PFSK-1 (cell line): ENCODE data around the gene MFN2.

Source experiments
- FOXP2 ChIP-seq: optimal IDR thresholded peaks from 2 replicates; pipeline ENCODE3; 2011; ENCODE audit warnings: borderline replicate concordance, control low read depth, inconsistent platforms; ENCODE audit not compliant: insufficient read depth; ENCODE audit errors: extremely low read length, extremely low read depth
- POLR2AphosphoS5 ChIP-seq: IDR thresholded peaks from 2 replicates; pipeline ENCODE4 v1.6.1; 2012; ENCODE audit warnings: low read depth, mild to moderate bottlenecking, control low read depth, low read length, moderate library complexity
- REST ChIP-seq, 2 experiments: IDR thresholded peaks; 2 replicates each; pipeline versions ENCODE4 v1.6.1 to v1.8.0; 2011 to 2012; ENCODE audit warnings: low read depth in 2 of 2, low read length in 2 of 2, control low read depth in 1 of 2, inconsistent platforms in 1 of 2, mild to moderate bottlenecking in 1 of 2, moderate library complexity in 1 of 2; ENCODE audit not compliant: insufficient read depth in 1 of 2
- SIN3A ChIP-seq: IDR thresholded peaks from 2 replicates; pipeline ENCODE4 v1.6.1; 2012; ENCODE audit warnings: mild to moderate bottlenecking, low read length, moderate library complexity, borderline replicate concordance; ENCODE audit not compliant: insufficient read depth
- TAF1 ChIP-seq: IDR thresholded peaks from 2 replicates; pipeline ENCODE4 v1.6.1; 2012; ENCODE audit warnings: low read length, control low read depth, borderline replicate concordance; ENCODE audit not compliant: insufficient read depth

Gene MFN2

GRCh38 chr1:12035312-12035711 is 55.1 kb downstream of the MFN2 start:
- TF ChIP-seq FOXP2 (no peak), TAF1 (no peak), SIN3A (no peak), REST (IDR thresholded peaks at IDR 0.05; ENCODE audit: insufficient read depth in 1 of 2, low read depth in 2 of 2, low read length in 2 of 2) (no peak), POLR2AphosphoS5 (no peak)

GRCh38 chr1:12037486-12038355 is 57.5 kb downstream of the MFN2 start:
- TF ChIP-seq REST (IDR thresholded peaks at IDR 0.05; ENCODE audit: insufficient read depth in 1 of 2, low read depth in 2 of 2, low read length in 2 of 2), result no peak
- TF ChIP-seq FOXP2, result no peak
- no peak for TF ChIP-seq POLR2AphosphoS5
- no peak for TF ChIP-seq SIN3A
- TF ChIP-seq TAF1, result no peak

- TF ChIP-seq TAF1, result no peak
- TF ChIP-seq FOXP2, result no peak
- no peak for TF ChIP-seq SIN3A
- TF ChIP-seq POLR2AphosphoS5, result no peak
- TF ChIP-seq REST (IDR thresholded peaks at IDR 0.05; ENCODE audit: insufficient read depth in 1 of 2, low read depth in 2 of 2, low read length in 2 of 2), result no peak
Observed at GRCh38 chr1:12038356-12039163, 58.3 kb downstream of the MFN2 start.

- TF ChIP-seq FOXP2, result no peak
- TF ChIP-seq POLR2AphosphoS5, result no peak
- no peak for TF ChIP-seq SIN3A
- no peak for TF ChIP-seq REST (IDR thresholded peaks at IDR 0.05; ENCODE audit: insufficient read depth in 1 of 2, low read depth in 2 of 2, low read length in 2 of 2)
- no peak for TF ChIP-seq TAF1
Observed at GRCh38 chr1:12039164-12039525, 58.9 kb downstream of the MFN2 start.
